Activated CD4-positive, alpha-beta T cell treated with anti-CD3 and anti-CD28 coated beads, Interleukin-2, amount 50 U/mL, for 4 hours (primary cell): ENCODE measurements around the gene SAPCD1.

Experiments
- DNase-seq, 2 experiments: peaks; one replicate each; pipeline ENCODE4 v3.0.0-alpha.2; 2020

The SAPCD1 gene

GRCh38 chr6:31758281-31758680 lies 4.2 kb upstream of the SAPCD1 start:
- DNase-seq: no peak

- DNase-seq: no peak
Measured at GRCh38 chr6:31760790-31761189, 1.7 kb upstream of the SAPCD1 start.

GRCh38 chr6:31761343-31761742 lies 1.1 kb upstream of the SAPCD1 start:
- no peak for DNase-seq

- DNase-seq: no peak
Measured at GRCh38 chr6:31762878-31763618, 592 bp downstream of the SAPCD1 start.

GRCh38 chr6:31763619-31763940 lies 1.1 kb downstream of the SAPCD1 start:
- DNase-seq: no peak

- DNase-seq: no peak
Measured at GRCh38 chr6:31764198-31764597, 1.7 kb downstream of the SAPCD1 start.

- no peak for DNase-seq
Measured at GRCh38 chr6:31765559-31765909, 3.1 kb downstream of the SAPCD1 start.

GRCh38 chr6:31765910-31766794 lies 3.7 kb downstream of the SAPCD1 start:
- no peak for DNase-seq

- no peak for DNase-seq
Measured at GRCh38 chr6:31767096-31767645, 4.7 kb downstream of the SAPCD1 start.

GRCh38 chr6:31768363-31769257 lies 6.2 kb downstream of the SAPCD1 start:
- DNase-seq: no peak

GRCh38 chr6:31769684-31770371 lies 7.4 kb downstream of the SAPCD1 start:
- DNase-seq: peak; percentile 76 to 79

GRCh38 chr6:31770860-31771259 lies 8.4 kb downstream of the SAPCD1 start:
- DNase-seq: no peak

- peak; percentile 37 to 47 for DNase-seq
Measured at GRCh38 chr6:31771992-31772358, 9.5 kb downstream of the SAPCD1 start.

GRCh38 chr6:31775184-31775583 lies 12.7 kb downstream of the SAPCD1 start:
- no peak for DNase-seq

- no peak for DNase-seq
Measured at GRCh38 chr6:31775633-31776484, 13.4 kb downstream of the SAPCD1 start.

- DNase-seq: no peak
Measured at GRCh38 chr6:31776485-31776988, 14.1 kb downstream of the SAPCD1 start.

- DNase-seq: peak; percentile 70 to 78
Measured at GRCh38 chr6:31776989-31777666, 14.7 kb downstream of the SAPCD1 start, which contains the start of gene VWA7. TSS of gene VWA7 (minus strand) at chr6:31777328. CDS start at chr6:31776779, 549 bp downstream.

- no peak for DNase-seq
Measured at GRCh38 chr6:31777667-31778050, 15.2 kb downstream of the SAPCD1 start.

GRCh38 chr6:31778193-31778592 lies 15.7 kb downstream of the SAPCD1 start:
- DNase-seq: no peak
